IPS-18c (cell line): ENCODE data around the gene MYO1G.

Experiments
- H3K4me3 ChIP-seq: 2 replicates; pipeline ENCODE4 v1.7.0; 2013; ENCODE audit warnings: low read depth, mild to moderate bottlenecking, low read length, moderate library complexity; ENCODE audit not compliant: insufficient read depth
- H3K9me3 ChIP-seq: one replicate; pipeline ENCODE4 v1.6.1; 2013; ENCODE audit warnings: mild to moderate bottlenecking, low read length, moderate library complexity; ENCODE audit not compliant: control insufficient read depth, insufficient read depth

Gene MYO1G

DNA sequence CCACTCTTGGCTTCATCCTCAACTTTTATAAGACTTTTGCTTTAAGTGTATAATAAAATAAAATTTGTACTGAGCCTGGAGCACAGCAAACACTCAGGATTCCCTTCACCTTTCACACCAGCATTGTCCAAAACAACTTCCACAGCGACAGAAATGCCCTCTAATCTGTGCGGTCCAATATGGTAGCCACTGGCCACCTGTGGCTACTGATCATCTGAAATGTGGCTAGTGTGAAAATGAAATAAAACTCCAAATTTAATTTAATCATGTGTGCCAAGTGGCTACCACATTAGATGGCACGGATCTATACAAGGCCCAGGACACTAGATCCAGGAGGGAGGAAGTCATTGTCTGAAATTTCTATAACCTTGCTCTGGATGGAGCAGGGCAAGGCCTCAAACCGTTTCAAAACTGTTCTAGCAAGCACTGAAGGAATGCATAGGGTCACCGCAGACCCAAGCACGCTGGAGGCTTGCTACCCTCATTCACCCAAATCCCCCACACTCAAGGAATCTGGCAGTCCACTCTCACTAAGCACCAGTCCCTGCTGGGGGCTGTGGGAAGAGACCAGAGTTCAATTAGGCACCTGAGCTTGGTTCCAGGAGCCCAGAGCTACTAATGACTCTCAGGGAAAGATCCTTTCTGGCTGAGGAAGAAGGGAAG lies 6.3 kb upstream of the MYO1G start:
- Histone ChIP-seq H3K4me3 (peak overlapping the region; percentile 83), H3K9me3 (peaks cover 2% of the 10 kb centered on the region)

DNA sequence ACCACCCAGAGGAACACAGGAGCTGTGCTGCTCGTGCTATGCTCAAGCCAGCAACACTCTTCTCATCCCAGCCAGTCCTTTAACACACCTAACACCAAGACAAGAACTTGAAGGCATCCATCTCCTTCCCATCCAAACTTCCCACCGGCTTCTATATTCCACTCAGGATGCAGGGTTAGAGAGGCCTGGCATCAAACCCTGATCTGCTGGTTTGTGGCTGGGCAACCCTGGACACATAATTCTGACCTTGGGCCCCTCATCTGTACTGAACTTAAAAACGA lies 5.6 kb upstream of the MYO1G start:
- Histone ChIP-seq H3K9me3 (no peaks in the 10 kb centered on the region), H3K4me3 (peak overlapping the region; percentile 83; the same call in 1 of the 2 replicates)

- H3K4me3 ChIP-seq = 0 out of 2 replicates have a peak overlapping the region, but pooled peaks have one; percentile 28
These were observed 5.1 kb upstream of the MYO1G start for GRCh38 chr7:44983742-44984477.

GRCh38 chr7:44982970-44983369 lies 4.2 kb upstream of the MYO1G start:
- no peaks in the 10 kb centered on the region for H3K9me3 ChIP-seq
- H3K4me3 ChIP-seq = no peak overlapping the region

More at GRCh38 chr7:44983742-44984477, 5.1 kb upstream of the MYO1G start:
- no peaks in the 10 kb centered on the region for H3K9me3 ChIP-seq

GRCh38 chr7:44982535-44982923 lies 3.7 kb upstream of the MYO1G start:
- Histone ChIP-seq H3K9me3 (no peaks in the 10 kb centered on the region), H3K4me3 (no peak overlapping the region)

- H3K4me3 ChIP-seq = no peak overlapping the region
- no peaks in the 10 kb centered on the region for H3K9me3 ChIP-seq
These were observed 2.4 kb upstream of the MYO1G start for GRCh38 chr7:44981035-44981706.

DNA sequence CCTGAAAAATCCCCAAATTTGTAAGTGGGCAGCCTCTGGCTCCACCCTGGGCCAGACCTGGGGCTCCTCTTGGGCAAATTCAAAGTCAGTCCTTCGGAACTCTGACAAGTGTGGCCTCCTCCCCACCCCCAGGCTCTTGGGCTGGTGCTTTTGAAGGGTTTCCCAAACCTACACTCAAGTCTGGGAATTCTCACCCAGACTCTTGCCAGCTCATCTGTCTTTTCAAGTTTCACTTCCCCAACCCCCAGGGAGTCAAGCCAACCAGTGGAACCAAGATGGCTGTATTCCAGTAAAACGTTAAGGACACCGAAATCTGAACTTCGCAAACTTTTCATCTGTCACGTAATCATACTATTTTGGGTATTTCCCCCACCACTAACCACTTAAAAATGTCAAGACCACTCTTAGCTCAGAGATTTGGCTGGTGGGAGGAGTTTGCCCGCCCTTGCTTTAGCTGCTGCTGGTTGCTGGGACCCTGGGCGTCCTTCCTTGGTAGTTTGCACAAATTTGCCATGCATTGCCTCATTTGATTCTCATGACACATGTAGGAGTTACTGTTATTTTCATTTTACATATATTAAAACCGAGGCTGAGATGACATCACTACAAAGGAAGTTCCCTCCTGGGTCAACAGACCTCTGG lies 1.7 kb upstream of the MYO1G start:
- no peaks in the 10 kb centered on the region for H3K9me3 ChIP-seq
- H3K4me3 ChIP-seq = no peak overlapping the region

- H3K9me3 ChIP-seq = no peaks in the 10 kb centered on the region
- no peak overlapping the region for H3K4me3 ChIP-seq
These were observed 922 bp upstream of the MYO1G start for GRCh38 chr7:44979481-44980392.

DNA sequence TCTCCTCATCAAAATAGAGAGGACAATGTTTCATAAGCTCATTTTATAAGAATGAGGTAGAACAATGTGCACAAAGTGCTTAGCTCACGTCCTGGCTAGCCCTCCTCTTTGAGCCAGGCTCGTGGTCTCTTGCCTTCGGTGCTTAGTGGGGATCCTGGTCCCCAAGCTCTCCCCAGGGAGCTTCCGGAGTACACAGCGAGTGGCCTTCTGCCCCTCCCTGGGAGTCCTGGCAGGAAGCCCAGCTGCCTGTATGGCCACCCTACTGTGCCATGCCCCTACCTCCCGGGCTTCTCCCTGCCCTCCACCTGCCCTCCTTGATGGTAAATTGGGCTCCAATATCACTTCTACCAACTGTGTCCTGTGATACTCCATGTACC lies 868 bp downstream of the MYO1G start:
- Histone ChIP-seq H3K9me3 (no peaks in the 10 kb centered on the region), H3K4me3 (no peak overlapping the region)

DNA sequence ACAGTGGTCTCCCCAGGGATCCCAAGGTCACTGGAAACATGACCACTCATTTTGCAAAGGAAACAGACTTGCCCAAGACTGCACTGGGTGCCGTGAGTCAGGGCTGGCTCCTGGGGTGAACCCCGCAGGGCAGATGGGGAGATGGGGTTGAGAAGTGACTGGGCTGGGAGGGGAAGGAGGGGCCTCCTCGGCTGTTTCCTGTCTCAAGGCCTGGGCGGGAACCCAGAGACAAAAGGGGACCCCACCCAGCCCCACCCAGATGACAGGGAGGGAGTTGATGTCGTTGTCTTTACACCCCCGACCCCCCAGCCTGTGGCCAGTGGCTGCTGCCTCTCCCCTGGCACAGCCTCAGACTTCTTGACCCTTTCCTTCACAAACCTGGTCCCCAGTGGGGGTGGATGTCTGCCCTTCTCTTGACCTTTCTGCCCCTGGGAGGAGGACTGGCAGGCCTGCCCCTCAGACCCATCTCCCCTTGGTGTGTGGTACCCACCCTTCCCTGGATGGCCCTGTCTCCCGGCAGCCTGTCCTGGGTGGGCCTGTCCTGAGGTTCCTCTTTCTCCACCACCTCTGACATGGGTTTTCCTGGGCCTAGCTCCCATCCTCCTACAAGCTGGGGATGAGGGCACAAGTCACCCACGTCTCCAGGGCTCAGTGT lies 1.4 kb downstream of the MYO1G start:
- no peak overlapping the region for H3K4me3 ChIP-seq

DNA sequence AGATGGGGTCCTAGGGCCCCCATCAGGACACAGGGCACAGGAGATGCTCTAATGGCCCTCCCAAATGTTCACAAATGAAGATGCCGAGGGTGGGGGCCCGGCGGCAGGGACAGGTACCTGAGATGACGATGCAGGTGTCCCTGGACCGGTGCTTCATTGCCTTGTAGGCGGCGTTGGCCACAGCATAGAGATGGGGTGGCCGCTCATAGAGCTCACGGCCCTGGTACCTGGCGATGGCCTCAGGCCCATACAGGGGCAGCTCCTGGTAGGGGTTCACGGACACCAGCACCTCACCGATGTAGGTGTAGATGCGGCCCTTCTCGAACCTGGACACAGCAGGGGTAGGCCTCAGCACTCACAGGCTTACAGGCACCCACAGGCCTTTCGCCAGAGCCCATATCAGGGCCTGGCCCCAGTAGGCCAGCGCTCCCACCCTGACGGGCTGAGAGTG lies 2.0 kb downstream of the MYO1G start:
- Histone ChIP-seq H3K4me3 (no peak overlapping the region), H3K9me3 (no peaks in the 10 kb centered on the region)

More for the DNA sequence above, 1.4 kb downstream of the MYO1G start:
- H3K9me3 ChIP-seq = no peaks in the 10 kb centered on the region

- H3K4me3 ChIP-seq = no peak overlapping the region
- no peaks in the 10 kb centered on the region for H3K9me3 ChIP-seq
These were observed 2.6 kb downstream of the MYO1G start for GRCh38 chr7:44976040-44976745.

DNA sequence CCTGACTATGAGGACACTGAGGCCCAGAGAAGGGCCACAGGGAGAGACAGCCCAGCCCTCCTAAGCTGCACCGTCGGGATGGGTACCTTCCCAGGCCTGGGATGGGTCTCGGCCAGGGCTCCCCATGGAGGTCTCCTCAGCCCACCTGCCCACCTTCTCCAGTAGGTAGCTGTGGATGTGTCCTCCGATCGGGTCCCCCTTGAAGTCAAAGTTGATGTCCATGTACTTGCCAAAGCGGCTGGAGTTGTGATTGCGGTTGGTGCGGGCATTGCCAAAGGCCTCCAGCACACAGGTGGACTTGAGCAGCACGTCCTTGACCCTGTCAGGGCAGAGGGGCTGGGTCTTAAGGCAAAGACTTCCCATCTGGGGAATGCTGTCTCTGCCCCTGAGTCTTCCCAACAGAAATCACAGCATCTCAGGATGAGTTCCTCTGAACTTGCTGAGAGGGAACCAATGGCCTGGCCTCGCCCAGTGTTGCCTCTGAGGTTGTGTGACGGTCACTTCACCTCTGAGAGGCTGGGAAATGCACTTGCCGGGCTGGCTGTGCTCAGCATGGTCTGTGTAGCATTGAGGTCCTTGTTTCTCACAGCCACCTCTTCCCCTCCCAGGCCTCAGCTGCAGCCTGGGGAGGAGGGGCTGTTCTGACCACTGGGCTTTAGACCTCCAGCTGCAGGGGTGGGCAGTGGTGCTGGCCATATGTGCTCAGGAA lies 3.3 kb downstream of the MYO1G start:
- Histone ChIP-seq H3K9me3 (no peaks in the 10 kb centered on the region), H3K4me3 (no peak overlapping the region)

GRCh38 chr7:44974549-44974948 lies 4.3 kb downstream of the MYO1G start:
- H3K4me3 ChIP-seq = no peak overlapping the region
- H3K9me3 ChIP-seq = no peaks in the 10 kb centered on the region

DNA sequence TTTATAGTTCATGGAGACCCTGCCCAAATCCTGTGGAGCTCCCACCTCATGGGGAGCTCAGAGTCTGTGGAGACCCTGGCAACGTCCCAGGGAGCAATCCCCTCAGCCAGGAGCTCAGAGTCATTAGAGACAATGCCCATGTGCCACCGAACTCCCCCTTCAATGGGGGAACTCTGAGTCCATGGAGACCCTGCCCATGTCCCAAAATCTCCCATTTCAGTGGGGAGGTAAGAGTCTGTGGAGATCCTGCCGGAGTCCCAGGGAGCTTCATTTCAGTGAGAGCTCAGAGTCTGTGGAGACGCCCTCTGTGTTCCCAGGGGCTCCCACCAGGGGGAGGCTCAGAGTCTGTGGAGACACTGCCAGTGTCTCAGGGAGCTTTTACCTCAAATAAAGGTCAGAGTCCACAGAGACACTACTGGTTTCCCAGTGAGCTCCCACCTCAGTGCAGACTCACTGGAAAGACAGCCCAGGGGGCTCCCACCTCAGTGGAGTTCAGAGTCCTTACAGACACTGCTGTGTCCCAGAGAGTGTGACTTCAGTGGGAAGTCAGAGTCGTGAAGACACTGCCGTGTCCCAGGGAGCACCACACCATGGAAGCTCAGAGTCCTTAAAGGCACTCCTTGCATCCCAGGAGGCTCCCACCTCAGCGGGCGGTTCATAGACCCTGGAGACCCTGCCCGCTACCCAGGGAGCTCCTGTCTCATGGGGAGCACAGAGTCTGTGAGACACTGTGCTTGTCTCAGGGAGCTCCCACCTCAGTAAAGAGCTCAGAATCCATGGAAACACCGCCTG lies 5.0 kb downstream of the MYO1G start:
- H3K4me3 ChIP-seq = no peak overlapping the region
- no peaks in the 10 kb centered on the region for H3K9me3 ChIP-seq
